IgD-negative memory B cell (primary cell): Measurements from ENCODE around the gene NTRK1. TPM values are rescaled to one million over a fixed set of nuclear protein-coding genes. Genes with fewer than 3 reads are reported as not detected.
A peak's percentile ranks its signal among the peaks of the same experiment; 100 is the strongest.

Experiments
- H3K27ac Mint-ChIP-seq, 3 donors: one replicate each; pipeline ENCODE4 v1.8.0; 2020 to 2022; ENCODE audit warnings: mild to moderate bottlenecking in 3 of 3, mixed read lengths in 3 of 3, moderate library complexity in 1 of 3
- H3K27me3 Mint-ChIP-seq: one replicate; pipeline ENCODE4 v1.8.0; 2021; ENCODE audit warnings: mixed read lengths
- H3K36me3 Mint-ChIP-seq: one replicate; pipeline ENCODE4 v1.8.0; 2020; ENCODE audit warnings: mild to moderate bottlenecking, mixed read lengths
- H3K4me1 Mint-ChIP-seq, 3 donors: one replicate each; pipeline ENCODE4 v1.8.0; 2020 to 2022; ENCODE audit warnings: mixed read lengths in 3 of 3, mild to moderate bottlenecking in 1 of 3
- H3K4me3 Mint-ChIP-seq, 4 donors: one replicate each; pipeline ENCODE4 v1.8.0; 2020 to 2022; ENCODE audit warnings: mild to moderate bottlenecking in 4 of 4, mixed read lengths in 4 of 4, moderate library complexity in 3 of 4
- H3K9me3 Mint-ChIP-seq, 3 donors: one replicate each; pipeline ENCODE4 v1.8.0; 2020 to 2021; ENCODE audit warnings: mixed read lengths in 3 of 3, mild to moderate bottlenecking in 1 of 3
- polyA plus RNA-seq: library from polyadenylated mRNA; unstranded; fragments of 300-500 nt; fragmentation: Illumina TruSeq; gene quantifications from one replicate; pipeline ENCODE4 v1.2.3, GENCODE V29; 2021

NTRK1 gene
- polyA plus RNA-seq, 1 donor from 2014 or later: not detected

DNA sequence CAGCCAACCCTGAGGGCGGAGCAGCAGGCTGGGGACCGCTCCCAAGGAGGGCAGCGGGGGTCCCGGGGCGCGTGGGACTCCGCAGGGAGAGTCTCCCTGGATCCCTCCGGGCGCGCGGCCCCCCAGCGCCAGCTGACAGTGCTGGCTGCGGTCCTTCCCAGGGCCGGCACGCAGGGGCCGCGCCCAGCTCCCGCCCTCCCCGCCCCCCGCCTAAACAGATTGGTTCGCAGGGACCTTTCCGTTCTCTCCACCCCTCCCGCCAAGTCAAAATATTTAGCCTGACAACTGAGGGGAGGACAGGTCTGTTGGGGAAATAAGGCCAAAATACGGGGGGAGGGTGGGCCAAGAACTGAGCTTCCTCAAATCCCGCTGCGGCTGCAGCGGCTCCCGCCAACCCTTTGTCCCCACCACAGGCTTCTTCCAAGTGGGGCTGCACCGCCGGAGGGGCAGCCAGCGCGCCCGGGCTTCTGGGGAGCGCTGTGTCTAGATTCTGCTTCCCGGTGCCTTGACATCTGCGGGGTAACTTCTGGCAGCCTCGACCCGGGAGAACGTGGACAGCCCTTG lies 1.6 kb upstream of the NTRK1 start, which contains the start of gene INSRR:
Gene INSRR, minus strand, starts transcription at position 159 of the 564 bp plus-strand sequence. CDS start 496 bp downstream, outside the sequence.
- no peak within 1 kb of the TSS for H3K27ac Mint-ChIP-seq

DNA sequence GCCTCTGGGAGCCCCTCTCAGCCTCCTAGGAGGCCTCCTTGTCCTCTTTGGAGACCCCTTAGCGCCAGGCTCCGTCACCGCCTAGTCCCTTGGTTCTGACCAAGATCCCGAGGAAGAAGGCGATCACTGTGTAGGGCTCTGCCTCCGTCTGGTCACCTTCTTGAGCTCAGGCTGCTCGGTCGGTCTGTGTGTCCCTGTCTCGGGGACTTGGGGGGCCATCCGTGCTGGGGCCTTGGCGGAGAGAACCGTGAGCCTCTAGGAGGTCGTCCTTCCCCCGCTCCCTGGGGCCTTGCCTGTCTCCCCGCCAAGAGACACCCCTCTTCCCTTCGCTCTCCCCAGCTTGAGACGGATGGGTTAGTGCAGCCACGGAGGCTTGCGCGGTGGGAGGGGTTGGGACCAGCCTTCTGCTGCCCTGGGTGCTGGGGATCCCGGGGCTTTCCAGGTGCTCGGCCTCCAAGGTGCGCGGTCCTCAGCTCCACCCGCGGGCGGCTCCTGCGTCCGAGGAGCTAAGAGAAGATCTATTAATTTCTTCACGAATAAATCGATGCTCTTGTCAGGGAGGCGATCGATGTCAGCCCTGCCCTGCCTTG lies 1.0 kb upstream of the NTRK1 start:
- Mint-ChIP-seq H3K36me3 (peaks cover 2% of the 10 kb centered on the region), H3K4me3 (peak overlapping the region in 3 of 4 donors; percentile 52 to 94 (median 90)), H3K27me3 (peaks cover 53% of the 10 kb centered on the region), H3K4me1 (peaks cover 4 to 20% (median 5%) of the 10 kb centered on the region in 3 donors), H3K9me3 (no peaks in the 10 kb centered on the region), H3K27ac (no peak overlapping the region)

More for the DNA sequence above, 1.6 kb upstream of the NTRK1 start, which contains the start of gene INSRR:
- Mint-ChIP-seq H3K4me3 (peak within 1 kb of the TSS in 3 of 4 donors; percentile 52 to 94 (median 90)), H3K36me3 (no peaks in the 10 kb centered on the region), H3K4me1 (peaks cover 4 to 18% (median 5%) of the 10 kb centered on the region in 3 donors), H3K27me3 (peaks cover 52% of the 10 kb centered on the region), H3K9me3 (no peaks in the 10 kb centered on the region)

- peak overlapping the region in 1 of 3 donors; percentile 63 for H3K27ac Mint-ChIP-seq
- H3K27me3 Mint-ChIP-seq: peaks cover 53% of the 10 kb centered on the region
- peaks cover 4 to 20% (median 5%) of the 10 kb centered on the region in 3 donors for H3K4me1 Mint-ChIP-seq
- peaks cover 2% of the 10 kb centered on the region for H3K36me3 Mint-ChIP-seq
- no peaks in the 10 kb centered on the region for H3K9me3 Mint-ChIP-seq
- H3K4me3 Mint-ChIP-seq: peak overlapping the region in 3 of 4 donors; percentile 75 to 94 (median 90)
Measured at GRCh38 chr1:156860113-156860627, 495 bp upstream of the NTRK1 start.

DNA sequence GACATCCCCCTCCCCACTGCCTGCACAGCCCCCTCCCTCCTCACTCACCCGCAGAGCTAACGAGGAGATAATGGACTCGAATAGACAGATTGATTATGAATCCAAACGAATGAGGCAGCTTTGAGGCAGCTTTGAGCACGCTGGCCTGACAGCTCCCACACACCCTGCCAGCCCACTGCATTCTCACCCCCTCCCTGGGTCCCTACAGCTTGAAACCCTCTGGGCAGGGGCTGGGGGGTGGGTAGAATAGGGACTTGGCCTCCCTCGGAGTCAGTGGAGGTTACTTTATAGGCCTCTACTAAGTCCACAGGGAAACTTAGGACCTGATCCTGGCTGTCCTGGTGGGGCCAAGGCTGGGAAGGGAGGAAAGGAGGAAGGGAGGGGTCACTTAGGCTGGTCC lies 1.9 kb downstream of the NTRK1 start:
- H3K9me3 Mint-ChIP-seq: no peaks in the 10 kb centered on the region
- peaks cover 4% of the 10 kb centered on the region for H3K36me3 Mint-ChIP-seq
- H3K27me3 Mint-ChIP-seq: peaks cover 56% of the 10 kb centered on the region
- peaks cover 4 to 22% (median 5%) of the 10 kb centered on the region in 3 donors for H3K4me1 Mint-ChIP-seq
- no peak overlapping the region for H3K27ac Mint-ChIP-seq
- H3K4me3 Mint-ChIP-seq: no peak overlapping the region

- Mint-ChIP-seq H3K27me3 (peaks cover 55% of the 10 kb centered on the region), H3K4me3 (no peak overlapping the region), H3K9me3 (no peaks in the 10 kb centered on the region), H3K4me1 (peaks cover 2 to 22% (median 5%) of the 10 kb centered on the region in 3 donors), H3K27ac (no peak overlapping the region), H3K36me3 (peaks cover 4% of the 10 kb centered on the region)
Measured at GRCh38 chr1:156862997-156863599, 2.4 kb downstream of the NTRK1 start.

GRCh38 chr1:156863631-156864030 lies 3.0 kb downstream of the NTRK1 start:
- Mint-ChIP-seq H3K4me1 (peaks cover 0 to 20% (median 5%) of the 10 kb centered on the region in 3 donors), H3K27ac (no peak overlapping the region), H3K36me3 (peaks cover 4% of the 10 kb centered on the region), H3K9me3 (no peaks in the 10 kb centered on the region), H3K27me3 (peaks cover 50% of the 10 kb centered on the region), H3K4me3 (no peak overlapping the region)

DNA sequence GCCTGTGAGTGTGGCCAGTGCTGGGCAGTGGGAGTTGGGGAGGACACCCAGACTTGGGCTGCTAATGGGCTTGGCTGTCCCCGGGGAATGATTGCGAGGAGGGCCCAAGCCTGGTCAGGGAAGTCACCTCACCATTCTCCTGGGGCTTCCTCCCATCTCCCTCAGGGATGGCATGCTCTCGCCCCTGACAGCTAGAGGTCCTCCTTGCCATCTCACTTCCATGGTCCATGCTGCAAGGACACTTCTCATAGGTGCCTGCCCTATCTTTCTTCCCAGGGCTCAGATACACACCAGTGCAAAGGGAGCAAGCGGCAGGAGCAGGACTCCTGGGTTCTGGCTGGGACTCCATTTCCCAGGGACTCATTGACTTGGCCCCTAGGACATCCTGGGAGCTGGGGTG lies 4.1 kb downstream of the NTRK1 start:
- Mint-ChIP-seq H3K27me3 (peaks cover 42% of the 10 kb centered on the region), H3K4me3 (no peak overlapping the region), H3K9me3 (no peaks in the 10 kb centered on the region), H3K4me1 (peaks cover 0 to 19% (median 4%) of the 10 kb centered on the region in 3 donors), H3K36me3 (peaks cover 4% of the 10 kb centered on the region), H3K27ac (no peak overlapping the region)

DNA sequence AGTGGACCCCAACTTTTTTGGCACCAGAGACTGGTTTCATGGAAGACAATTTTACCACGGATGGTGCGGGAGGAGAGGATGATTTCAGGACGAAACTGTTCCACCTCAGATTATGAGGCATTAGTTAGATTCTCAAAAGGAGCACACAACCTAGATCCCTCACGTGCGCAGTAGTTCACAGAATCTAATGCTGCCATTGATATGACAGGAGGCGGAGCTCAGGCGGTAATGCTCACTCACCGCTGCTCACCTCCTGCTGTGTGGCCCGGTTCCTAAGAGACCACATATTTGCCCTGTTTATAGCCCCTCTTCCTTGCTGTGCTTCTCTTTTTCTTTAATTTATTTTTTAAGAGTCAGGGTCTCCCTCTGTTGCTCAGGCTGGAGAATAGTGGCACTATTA lies 4.6 kb downstream of the NTRK1 start:
- H3K27ac Mint-ChIP-seq: no peak overlapping the region
- H3K27me3 Mint-ChIP-seq: peaks cover 39% of the 10 kb centered on the region
- peaks cover 4% of the 10 kb centered on the region for H3K36me3 Mint-ChIP-seq
- H3K9me3 Mint-ChIP-seq: no peaks in the 10 kb centered on the region
- H3K4me1 Mint-ChIP-seq: peaks cover 0 to 17% (median 2%) of the 10 kb centered on the region in 3 donors
- no peak overlapping the region for H3K4me3 Mint-ChIP-seq

DNA sequence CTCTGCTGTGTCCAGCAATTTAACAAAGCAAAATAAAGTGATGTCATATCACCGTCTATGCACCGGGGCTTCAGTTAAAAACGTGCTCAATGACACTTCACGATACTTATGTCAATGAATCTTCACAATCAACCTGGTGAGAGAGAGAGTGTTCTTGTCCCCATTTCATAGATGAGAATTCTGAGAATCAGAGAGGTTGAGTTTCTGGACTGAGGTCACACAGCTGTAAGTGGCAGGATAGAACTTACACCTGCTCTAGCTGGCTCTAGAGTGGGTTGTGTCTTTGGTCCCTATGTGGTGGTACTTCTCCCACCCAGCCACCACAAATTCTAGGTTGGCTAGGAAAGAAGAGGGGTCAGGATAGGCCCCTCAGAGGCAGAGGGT lies 5.2 kb downstream of the NTRK1 start:
- H3K27me3 Mint-ChIP-seq: peaks cover 37% of the 10 kb centered on the region
- H3K27ac Mint-ChIP-seq: no peak overlapping the region
- no peak overlapping the region for H3K4me3 Mint-ChIP-seq
- H3K4me1 Mint-ChIP-seq: peaks cover 0 to 16% (median 0%) of the 10 kb centered on the region in 3 donors
- no peaks in the 10 kb centered on the region for H3K9me3 Mint-ChIP-seq
- peaks cover 4% of the 10 kb centered on the region for H3K36me3 Mint-ChIP-seq

GRCh38 chr1:156866249-156866909 lies 5.7 kb downstream of the NTRK1 start:
- Mint-ChIP-seq H3K4me3 (no peak overlapping the region), H3K4me1 (peaks cover 0 to 16% (median 0%) of the 10 kb centered on the region in 3 donors), H3K9me3 (no peaks in the 10 kb centered on the region), H3K27me3 (peaks cover 33% of the 10 kb centered on the region), H3K27ac (no peak overlapping the region), H3K36me3 (peaks cover 4% of the 10 kb centered on the region)

DNA sequence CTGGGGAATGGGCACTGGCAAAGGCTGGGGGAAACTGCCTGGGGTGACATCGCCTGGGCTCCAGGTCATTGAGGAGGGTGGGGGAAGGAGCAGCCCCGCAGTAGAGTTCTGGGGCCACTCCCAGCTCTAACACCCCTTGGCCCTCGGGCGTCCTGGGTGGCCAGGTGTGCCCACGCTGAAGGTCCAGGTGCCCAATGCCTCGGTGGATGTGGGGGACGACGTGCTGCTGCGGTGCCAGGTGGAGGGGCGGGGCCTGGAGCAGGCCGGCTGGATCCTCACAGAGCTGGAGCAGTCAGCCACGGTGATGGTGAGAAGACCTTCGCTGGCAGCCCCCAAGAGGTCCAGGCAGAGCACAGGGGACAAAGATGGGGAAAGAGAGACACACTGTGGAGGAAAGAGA lies 7.7 kb downstream of the NTRK1 start:
- peaks cover 22% of the 10 kb centered on the region for H3K27me3 Mint-ChIP-seq
- H3K36me3 Mint-ChIP-seq: peaks cover 4% of the 10 kb centered on the region
- no peaks in the 10 kb centered on the region for H3K9me3 Mint-ChIP-seq
- H3K4me3 Mint-ChIP-seq: no peak overlapping the region
- H3K27ac Mint-ChIP-seq: no peak overlapping the region
- peaks cover 0 to 10% (median 0%) of the 10 kb centered on the region in 3 donors for H3K4me1 Mint-ChIP-seq

DNA sequence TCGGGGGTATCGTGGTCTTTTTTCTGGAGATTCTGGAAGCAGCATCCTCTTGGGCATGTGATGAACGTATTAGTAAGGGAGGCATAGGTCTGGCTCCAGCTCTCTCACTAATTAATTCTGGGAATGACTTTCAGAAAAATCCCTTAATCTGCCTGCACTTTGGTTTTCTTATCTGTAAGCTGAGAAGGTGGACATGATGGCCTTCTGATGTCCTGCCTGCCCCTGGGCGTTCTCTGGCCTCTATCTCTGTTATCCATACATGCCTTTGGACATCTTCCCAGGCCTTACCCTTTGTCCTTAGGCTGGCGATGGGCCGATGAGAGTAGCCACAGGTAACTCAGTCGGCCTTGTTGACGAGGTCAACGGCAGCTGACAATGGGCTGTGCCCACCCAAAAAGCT lies 8.8 kb downstream of the NTRK1 start:
- Mint-ChIP-seq H3K36me3 (peaks cover 3% of the 10 kb centered on the region), H3K27me3 (peaks cover 13% of the 10 kb centered on the region), H3K4me1 (peaks cover 0 to 2% (median 0%) of the 10 kb centered on the region in 3 donors), H3K27ac (no peak overlapping the region), H3K9me3 (no peaks in the 10 kb centered on the region), H3K4me3 (no peak overlapping the region)

GRCh38 chr1:156873659-156874058 lies 13.0 kb downstream of the NTRK1 start:
- Mint-ChIP-seq H3K4me1 (no peaks in the 10 kb centered on the region), H3K4me3 (no peak overlapping the region), H3K27ac (no peak overlapping the region), H3K27me3 (peaks cover 7% of the 10 kb centered on the region), H3K36me3 (no peaks in the 10 kb centered on the region), H3K9me3 (no peaks in the 10 kb centered on the region)

DNA sequence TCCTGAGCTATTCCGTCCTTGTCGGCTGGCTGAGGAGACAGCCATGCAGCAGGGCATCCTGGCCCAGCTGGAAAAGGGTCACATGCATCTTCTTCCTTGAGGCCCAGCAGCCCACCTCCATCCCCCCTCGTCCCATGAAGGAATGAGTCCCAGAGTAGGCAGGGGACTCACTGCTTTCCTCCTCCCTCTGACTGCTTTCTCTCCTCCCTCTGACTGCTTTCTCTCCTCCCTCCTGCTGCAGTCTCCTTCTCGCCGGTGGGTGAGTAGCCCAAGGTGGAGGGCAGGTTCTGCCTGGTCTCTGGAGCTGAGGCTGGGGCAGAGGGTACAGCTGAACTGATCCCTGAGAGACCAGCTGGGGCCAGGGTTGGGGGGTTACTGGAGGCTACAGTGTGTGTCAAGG lies 13.5 kb downstream of the NTRK1 start:
- peaks cover 10% of the 10 kb centered on the region for H3K27me3 Mint-ChIP-seq
- no peak overlapping the region for H3K27ac Mint-ChIP-seq
- no peaks in the 10 kb centered on the region for H3K36me3 Mint-ChIP-seq
- peak overlapping the region in 1 of 4 donors; percentile 22 for H3K4me3 Mint-ChIP-seq
- no peaks in the 10 kb centered on the region for H3K9me3 Mint-ChIP-seq
- no peaks in the 10 kb centered on the region for H3K4me1 Mint-ChIP-seq
